HG02852 (cell line): Measurements from ENCODE around the gene ELL.
"Not testable (repeated sequence)": the region's sequence is repeated elsewhere in the genome, so short reads cannot be mapped to it uniquely, and the experiment has no call there.

ENCODE experiments used
- ATAC-seq: cut with Tn5 transposase; IDR thresholded peaks from one replicate; pipeline ENCODE4 v1.9.1; 2021; ENCODE audit warnings: mild to moderate bottlenecking, moderate library complexity; ENCODE audit not compliant: unreplicated experiment

ELL gene

GRCh38 chr19:18532168-18532890 is 10.5 kb upstream of the ELL start:
- no peak for ATAC-seq

DNA sequence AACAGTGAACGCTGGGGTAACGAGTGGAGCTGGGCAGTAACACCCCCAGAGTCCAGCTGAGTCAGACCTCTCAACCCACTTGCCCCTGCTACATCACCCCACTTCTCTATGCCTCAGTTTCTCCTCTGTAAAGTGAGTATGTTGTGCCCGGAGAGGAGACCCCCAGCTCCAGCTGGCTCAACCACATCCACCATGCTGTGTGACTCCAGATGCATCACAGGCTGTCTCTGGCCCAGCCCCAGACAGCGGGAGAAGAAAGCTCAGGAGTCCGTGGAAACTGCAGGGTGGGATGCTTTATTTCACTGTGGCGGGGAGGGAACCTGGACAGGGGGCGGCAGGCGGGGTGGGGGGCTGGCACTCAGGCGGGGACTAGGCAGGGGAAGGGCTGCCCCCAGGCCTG is 9.6 kb upstream of the ELL start:
- no peak for ATAC-seq

DNA sequence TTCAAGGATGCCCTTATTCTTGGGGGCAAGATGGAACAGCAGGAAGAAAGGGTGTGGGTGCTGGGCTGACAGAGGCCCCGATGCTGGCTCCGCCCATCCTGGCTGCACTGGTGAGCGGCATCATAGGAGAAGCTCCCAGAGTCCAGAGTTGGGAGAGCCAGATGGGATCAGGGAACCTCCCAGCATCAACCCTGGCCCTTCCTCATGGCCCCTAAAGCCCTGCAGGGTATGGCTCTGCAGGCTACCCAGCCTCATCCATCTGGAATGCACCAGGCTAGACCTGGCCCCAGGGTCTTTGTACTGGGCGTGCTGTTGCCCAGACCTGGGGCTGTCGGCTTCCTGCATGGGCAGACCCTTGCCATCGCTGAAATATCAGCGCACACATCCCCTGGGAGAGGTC is 7.9 kb upstream of the ELL start:
- ATAC-seq: no peak

DNA sequence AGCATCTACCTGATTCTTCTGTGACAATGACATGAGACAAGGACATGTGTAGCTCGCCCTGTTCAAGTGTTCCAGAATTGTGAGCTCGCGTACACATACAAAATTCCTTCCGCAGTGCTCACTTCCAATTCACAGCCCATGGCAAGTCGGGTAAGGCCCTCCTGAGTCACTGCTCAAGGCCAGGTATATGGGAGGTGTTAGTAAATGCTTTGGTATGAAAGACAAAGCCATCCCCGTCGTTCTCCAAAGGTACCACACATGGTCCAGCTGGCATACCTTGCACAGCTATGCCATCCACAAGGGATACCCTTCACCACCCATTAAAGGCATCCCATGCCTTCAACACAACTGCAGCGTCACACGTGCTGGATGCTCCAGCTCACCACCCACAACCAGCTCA is 4.4 kb upstream of the ELL start:
- no peak for ATAC-seq

DNA sequence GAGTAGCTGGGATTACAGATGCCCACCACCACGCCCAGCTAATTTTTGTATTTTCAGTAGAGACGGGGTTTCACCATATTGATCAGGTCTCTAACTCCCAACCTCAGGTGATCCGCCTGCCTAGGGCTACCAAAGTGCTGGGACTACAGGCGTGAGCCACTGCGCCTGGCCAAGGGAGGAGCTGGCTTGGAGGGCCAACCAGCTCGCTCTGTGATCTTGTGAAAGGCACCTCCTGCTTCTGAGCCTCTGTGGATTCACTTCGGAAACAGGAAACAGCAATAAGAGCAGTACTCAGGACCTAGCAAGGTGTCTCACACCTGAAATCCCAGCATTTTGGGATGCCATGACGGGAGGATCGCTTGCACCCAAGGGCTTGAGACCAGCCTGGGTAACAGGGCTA is 2.0 kb upstream of the ELL start:
- ATAC-seq: no peak

GRCh38 chr19:18522862-18523440 is 1.1 kb upstream of the ELL start:
- ATAC-seq: not testable (repeated sequence)

DNA sequence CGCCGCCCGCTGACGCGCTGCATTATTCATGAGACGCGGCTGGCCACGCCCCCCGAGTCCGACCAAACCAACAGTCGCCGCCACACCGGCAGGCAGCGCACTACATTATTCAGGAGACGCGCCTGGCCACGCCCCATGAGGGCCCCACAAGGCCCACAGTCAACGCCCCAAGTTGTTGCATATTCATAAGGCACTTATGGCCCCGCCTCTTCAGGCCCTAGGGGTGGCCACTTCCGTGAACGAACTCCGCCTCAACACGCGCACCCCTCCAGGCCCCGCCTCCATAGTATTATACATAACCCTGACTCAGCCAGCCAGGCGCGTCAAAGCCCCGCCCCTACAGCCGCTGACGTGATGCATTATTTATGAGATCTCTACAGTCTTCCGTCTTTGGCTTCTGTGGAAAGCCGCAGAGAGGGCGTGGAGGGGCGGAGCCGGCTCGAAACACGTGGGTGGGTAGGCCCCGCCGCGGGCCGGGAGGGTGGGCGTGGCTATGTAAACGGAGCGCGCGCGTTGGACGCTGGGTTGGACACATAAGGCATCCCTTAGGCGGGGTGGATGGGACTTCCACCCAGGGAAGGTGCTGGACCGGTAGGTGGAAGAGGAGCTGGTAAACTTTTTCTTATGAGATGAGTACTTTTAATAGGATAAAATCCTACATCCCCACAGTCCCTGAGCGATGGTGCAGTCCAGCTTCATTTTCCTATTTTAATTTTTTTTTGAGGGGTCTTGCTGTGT is 423 bp upstream of the ELL start:
- peak; percentile 85 for ATAC-seq

- no peak for ATAC-seq
These were observed 800 bp downstream of the ELL start for GRCh38 chr19:18520848-18521691.

DNA sequence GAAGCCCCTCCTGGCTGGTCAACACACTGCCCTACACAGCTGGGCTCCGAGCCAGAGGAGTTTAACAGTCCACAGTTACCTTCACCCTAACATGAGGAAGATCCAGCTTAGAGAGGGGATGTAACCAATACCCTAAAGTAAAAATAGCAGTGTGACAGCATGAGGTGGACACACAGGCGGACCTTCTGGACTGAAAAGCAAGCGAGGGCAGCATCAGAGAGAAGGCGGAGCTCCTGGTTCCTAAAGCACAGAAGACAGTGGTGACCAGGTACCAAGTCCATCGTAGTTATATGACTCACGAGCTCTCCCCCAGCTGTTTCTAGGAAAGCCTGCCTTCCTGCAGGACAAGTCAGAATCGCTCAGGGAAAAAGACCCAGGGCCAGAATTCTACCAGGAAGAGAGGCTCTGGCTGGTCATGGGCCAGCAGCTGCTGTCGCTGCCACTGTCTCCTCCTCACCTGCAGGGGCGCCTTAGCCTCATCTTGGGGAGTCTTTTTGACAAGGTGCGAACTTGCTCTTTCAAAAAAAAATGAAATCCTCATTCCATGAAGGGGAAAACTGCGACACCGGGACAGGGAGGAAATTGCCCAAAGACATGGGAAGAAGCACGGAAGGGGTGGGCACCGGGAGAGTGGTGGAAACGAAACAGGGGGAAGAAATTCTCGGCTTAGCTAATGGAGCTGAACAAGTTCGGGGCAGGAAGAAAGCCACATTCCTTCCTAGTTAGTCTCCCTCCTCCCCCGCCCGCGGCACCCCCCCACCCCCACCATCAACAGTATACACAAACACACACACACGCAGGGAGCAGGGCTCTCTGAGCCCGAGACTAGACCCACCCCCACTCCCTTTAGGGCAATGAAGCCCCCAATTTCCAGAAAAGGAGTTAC is 1.7 kb downstream of the ELL start:
- no peak for ATAC-seq

DNA sequence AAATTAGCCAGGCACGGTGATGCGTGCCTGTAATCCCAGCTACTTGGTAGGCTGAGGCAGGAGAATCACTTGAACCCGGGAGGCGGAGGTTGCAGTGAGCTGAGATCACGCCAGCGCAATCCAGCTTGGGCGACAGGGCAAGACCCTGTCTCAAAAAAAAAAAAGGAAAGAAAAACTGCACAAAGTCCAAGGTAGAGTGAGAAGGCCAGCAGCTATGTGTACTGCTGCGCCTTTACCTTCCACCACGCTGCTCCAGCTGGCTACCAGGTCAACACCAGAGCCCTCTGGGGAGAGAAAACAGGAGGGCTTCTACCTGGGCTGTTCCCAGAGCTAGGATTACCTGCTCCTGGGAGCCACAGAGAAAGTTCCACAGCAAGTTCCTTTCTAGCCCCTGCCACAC is 3.2 kb downstream of the ELL start:
- no peak for ATAC-seq

DNA sequence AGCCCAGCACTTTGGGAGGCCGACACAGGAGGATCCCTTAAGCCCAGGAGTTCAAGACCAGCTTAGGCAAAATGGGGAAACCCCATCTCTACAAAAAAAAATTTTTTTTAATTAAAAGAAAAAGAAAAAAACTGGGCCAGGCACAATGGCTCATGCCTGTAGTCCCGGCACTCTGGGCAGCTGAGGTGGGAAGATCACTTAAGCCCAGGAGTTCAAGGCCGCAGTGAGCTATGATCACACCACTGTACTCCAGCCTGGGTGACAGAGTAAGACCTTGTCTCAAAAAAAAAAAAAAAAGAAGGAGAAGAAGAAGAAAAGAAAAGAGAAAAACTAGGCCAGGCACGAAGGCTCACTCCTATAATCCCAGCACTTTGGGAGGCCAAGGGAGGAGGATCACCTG is 4.3 kb downstream of the ELL start:
- no peak for ATAC-seq

DNA sequence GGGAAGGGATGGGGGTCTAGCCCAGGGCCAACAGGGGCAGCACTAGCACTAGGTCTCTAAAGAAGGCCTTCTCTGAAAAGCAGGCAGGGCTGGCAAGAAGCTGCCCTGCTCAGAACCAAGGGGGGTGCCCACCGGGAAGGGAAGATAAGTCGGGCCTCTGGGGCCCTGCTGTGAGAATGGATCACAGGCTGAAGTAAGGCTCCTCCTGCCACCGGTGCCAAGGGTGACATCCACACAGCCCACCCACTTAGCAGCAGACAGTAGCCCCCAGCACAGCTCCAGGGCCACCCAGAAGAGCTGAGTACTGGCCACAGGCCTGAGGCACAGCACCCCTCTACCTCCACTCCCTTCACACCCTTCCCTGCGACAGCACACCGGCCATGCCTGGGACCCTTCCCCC is 5.9 kb downstream of the ELL start:
- no peak for ATAC-seq

GRCh38 chr19:18514800-18515682 is 6.8 kb downstream of the ELL start:
- no peak for ATAC-seq

- ATAC-seq: no peak
These were observed 8.0 kb downstream of the ELL start for GRCh38 chr19:18513868-18514267.

GRCh38 chr19:18510216-18510615 is 11.7 kb downstream of the ELL start:
- ATAC-seq: no peak

GRCh38 chr19:18508585-18508984 is 13.3 kb downstream of the ELL start:
- no peak for ATAC-seq

GRCh38 chr19:18507727-18508440 is 14.0 kb downstream of the ELL start:
- no peak for ATAC-seq

DNA sequence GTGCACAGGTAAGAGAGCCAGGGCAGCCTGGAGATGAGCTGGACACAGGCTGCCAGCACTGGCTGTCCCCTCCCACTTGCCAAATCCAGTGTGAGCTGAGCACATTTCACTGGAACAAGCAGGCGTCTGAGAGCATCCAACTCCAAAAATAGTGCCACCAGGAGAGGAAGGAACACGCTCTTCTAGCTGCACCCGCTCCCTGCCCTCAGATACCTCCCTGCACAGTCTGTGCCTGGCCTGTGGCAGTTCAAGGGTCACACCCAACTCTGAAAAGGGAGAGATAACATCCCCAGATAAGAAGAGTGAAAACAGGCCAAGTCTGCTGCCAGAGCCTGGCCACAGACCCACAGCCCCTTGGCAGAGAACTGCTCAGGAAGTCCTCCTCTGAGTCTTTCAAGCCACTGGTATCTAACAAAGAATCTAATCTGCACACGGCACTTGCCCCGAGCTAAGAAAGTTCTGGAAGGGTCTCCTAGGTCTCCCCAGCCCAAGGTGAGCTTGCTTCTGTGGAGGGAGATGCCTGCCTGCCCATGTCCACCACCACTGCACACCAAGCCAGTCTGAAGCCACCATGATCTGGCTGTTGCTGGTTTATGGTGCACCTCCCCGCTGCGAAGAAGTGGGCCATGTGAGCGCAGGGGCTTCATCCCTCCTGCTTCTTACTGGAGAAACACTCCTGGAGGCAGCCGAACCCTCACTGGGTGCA is 14.7 kb downstream of the ELL start:
- ATAC-seq: no peak
